ENCODE results near the gene GAS7. TPM values are rescaled to one million over a fixed set of nuclear protein-coding genes. Genes with fewer than 3 reads are reported as not detected.

The GAS7 gene
- total and polyA plus RNA-seq, 2 donors (not counting 1 experiment from before 2014, with no cell fraction given): 3.4 to 13.6 TPM

- no peak overlapping the region for H3K4me3 Mint-ChIP-seq
- Histone ChIP-seq H4K20me1 (ENCODE audit: control insufficient read depth, insufficient read depth, low read length, poor library complexity, severe bottlenecking) (no peaks in the 10 kb centered on the region), H3K9me3 (ENCODE audit: control extremely low read depth in 1 of 3, control insufficient read depth in 2 of 3, insufficient read depth in 1 of 3, low read length in 2 of 3) (no peaks in the 10 kb centered on the region), H3K79me2 (ENCODE audit: control insufficient read depth, insufficient read depth, low read length) (no peaks in the 10 kb centered on the region), H3K4me3 (ENCODE audit: control extremely low read depth in 1 of 5, extremely low read depth in 1 of 5, insufficient read depth in 1 of 5, low read depth in 2 of 5, low read length in 4 of 5) (no peak overlapping the region), H3K4me1 (ENCODE audit: control insufficient read depth in 2 of 2, insufficient read depth in 2 of 2, low read length in 2 of 2) (no peaks in the 10 kb centered on the region), H3K27me3 (replicated peaks in 1 of 4; ENCODE audit: control extremely low read depth in 1 of 4, control insufficient read depth in 3 of 4, insufficient read depth in 4 of 4, low read length in 3 of 4) (no peaks in the 10 kb centered on the region), H2AFZ (ENCODE audit: insufficient read depth, low read depth, low read length, poor library complexity, severe bottlenecking) (no peak overlapping the region), H3K36me3 (replicated peaks in 1 of 2; ENCODE audit: control extremely low read depth in 1 of 2, control insufficient read depth in 1 of 2, extremely low read depth in 1 of 2, insufficient read depth in 2 of 2, low read length in 1 of 2) (no peaks in the 10 kb centered on the region), H3K4me2 (replicated peaks; ENCODE audit: low read depth, low read length, poor library complexity, severe bottlenecking) (no peak overlapping the region), H3K9ac (ENCODE audit: low read length) (no peak overlapping the region), H3K27ac (ENCODE audit: low read length in 2 of 2) (no peak overlapping the region)
- H3K9me3 Mint-ChIP-seq (ENCODE audit: insufficient read depth): no peaks in the 10 kb centered on the region
- no peak overlapping the region for H3K27ac Mint-ChIP-seq
- TF ChIP-seq CTCF (IDR thresholded peaks at IDR 0.05) (no peak), EZH2 (IDR thresholded peaks at IDR 0.05; ENCODE audit: borderline replicate concordance, insufficient read depth, low read depth, low read length, poor library complexity, severe bottlenecking) (no peak)
- ATAC-seq (ENCODE audit: low read depth) (no peak), DNase-seq (no peak)
- ChIA-PET CTCF (no interaction called here), POLR2A (no interaction called here)
- intact Hi-C loops (cut with micrococcal nuclease): no loop called here
- WGBS (ENCODE audit: insufficient coverage): 72% methylated on average over 7 of the region's 7 CpGs
- peaks cover 5% of the 10 kb centered on the region for H3K27me3 Mint-ChIP-seq
- H3K4me1 Mint-ChIP-seq: no peaks in the 10 kb centered on the region
Measured at GRCh38 chr17:9907131-9907530, 291.3 kb downstream of the GAS7 start.

GRCh38 chr17:9906616-9907015 is 291.8 kb downstream of the GAS7 start:
- ChIA-PET CTCF (no interaction called here), POLR2A (no interaction called here)
- Histone ChIP-seq H3K4me3 (ENCODE audit: control extremely low read depth in 1 of 5, extremely low read depth in 1 of 5, insufficient read depth in 1 of 5, low read depth in 2 of 5, low read length in 4 of 5) (no peak overlapping the region), H3K36me3 (replicated peaks in 1 of 2; ENCODE audit: control extremely low read depth in 1 of 2, control insufficient read depth in 1 of 2, extremely low read depth in 1 of 2, insufficient read depth in 2 of 2, low read length in 1 of 2) (no peaks in the 10 kb centered on the region), H3K4me2 (replicated peaks; ENCODE audit: low read depth, low read length, poor library complexity, severe bottlenecking) (no peak overlapping the region), H4K20me1 (ENCODE audit: control insufficient read depth, insufficient read depth, low read length, poor library complexity, severe bottlenecking) (no peaks in the 10 kb centered on the region), H3K27me3 (replicated peaks in 1 of 4; ENCODE audit: control extremely low read depth in 1 of 4, control insufficient read depth in 3 of 4, insufficient read depth in 4 of 4, low read length in 3 of 4) (no peaks in the 10 kb centered on the region), H3K4me1 (ENCODE audit: control insufficient read depth in 2 of 2, insufficient read depth in 2 of 2, low read length in 2 of 2) (no peaks in the 10 kb centered on the region), H3K79me2 (ENCODE audit: control insufficient read depth, insufficient read depth, low read length) (no peaks in the 10 kb centered on the region), H3K9me3 (ENCODE audit: control extremely low read depth in 1 of 3, control insufficient read depth in 2 of 3, insufficient read depth in 1 of 3, low read length in 2 of 3) (no peaks in the 10 kb centered on the region), H3K27ac (ENCODE audit: low read length in 2 of 2) (no peak overlapping the region), H2AFZ (ENCODE audit: insufficient read depth, low read depth, low read length, poor library complexity, severe bottlenecking) (no peak overlapping the region), H3K9ac (ENCODE audit: low read length) (no peak overlapping the region)
- 93% methylated on average over 13 of the region's 14 CpGs for WGBS (ENCODE audit: insufficient coverage)
- no peaks in the 10 kb centered on the region for H3K4me1 Mint-ChIP-seq
- no peak overlapping the region for H3K27ac Mint-ChIP-seq
- peaks cover 5% of the 10 kb centered on the region for H3K27me3 Mint-ChIP-seq
- TF ChIP-seq CTCF (IDR thresholded peaks at IDR 0.05) (no peak), EZH2 (IDR thresholded peaks at IDR 0.05; ENCODE audit: borderline replicate concordance, insufficient read depth, low read depth, low read length, poor library complexity, severe bottlenecking) (no peak)
- H3K4me3 Mint-ChIP-seq: no peak overlapping the region
- no peaks in the 10 kb centered on the region for H3K9me3 Mint-ChIP-seq (ENCODE audit: insufficient read depth)
- no peak for ATAC-seq (ENCODE audit: low read depth)
- DNase-seq: no peak
- intact Hi-C loops (cut with micrococcal nuclease): no loop called here

All from B cell (primary cell).